IMR-90 (cell line): ENCODE results near the gene HDAC7. TPM values are rescaled to one million over a fixed set of nuclear protein-coding genes. Genes with fewer than 3 reads are reported as not detected.

ENCODE experiments used
- ATAC-seq: fragments of 200-7000 bp; cut with Tn5 transposase; 2 replicates; pipeline ENCODE4 v1.9.1; 2020; ENCODE audit warnings: low read depth, mild to moderate bottlenecking, moderate library complexity
- BruUV-seq: library from RNA; stranded (reverse); fragments of 400-500 nt; replicated peaks from 2 replicates; lab custom pipeline; 2021; lab: Mats Ljungman, UMichigan
- CTCF ChIA-PET: fragments of 300-600 bp; formaldehyde crosslinking; extraction: SDS; loops from one replicate; lab custom pipeline; 2021; ENCODE audit warnings: antibody characterized with exemption; lab: Yijun Ruan, JAX
- POLR2A ChIA-PET: fragments of 300-600 bp; sonication (Branson Sonifier 250); formaldehyde crosslinking; loops from one replicate; lab custom pipeline; 2022; ENCODE audit warnings: antibody characterized with exemption; ENCODE audit not compliant: unreplicated experiment; lab: Charles Lee
- DNase-seq: peaks from one replicate; pipeline ENCODE4 v3.0.0; 2013
- H2AFZ ChIP-seq: replicated peaks from 2 replicates; pipeline ENCODE3; 2013; ENCODE audit warnings: low read length, mild to moderate bottlenecking; ENCODE audit not compliant: poor library complexity
- H2AK5ac ChIP-seq: 2 replicates; pipeline ENCODE4 v1.6.1; 2013; ENCODE audit warnings: low read depth, low read length, inconsistent platforms
- H2AK9ac ChIP-seq: replicated peaks from 2 replicates; pipeline ENCODE3; 2013; ENCODE audit warnings: mild to moderate bottlenecking, low read depth, low read length, moderate library complexity; ENCODE audit not compliant: poor library complexity
- H2BK120ac ChIP-seq: 2 replicates; pipeline ENCODE4 v1.6.1; 2013; ENCODE audit warnings: low read depth, low read length, inconsistent platforms
- H2BK15ac ChIP-seq: 3 replicates; pipeline ENCODE4 v1.6.1; 2013; ENCODE audit warnings: low read depth, low read length, inconsistent platforms
- H2BK20ac ChIP-seq: 2 replicates; pipeline ENCODE4 v1.6.1; 2013; ENCODE audit warnings: low read depth, mild to moderate bottlenecking, inconsistent platforms, low read length, moderate library complexity
- H2BK5ac ChIP-seq: 2 replicates; pipeline ENCODE4 v1.6.1; 2013; ENCODE audit warnings: mild to moderate bottlenecking, low read depth, low read length, inconsistent platforms; ENCODE audit not compliant: poor library complexity, severe bottlenecking
- H3K14ac ChIP-seq: replicated peaks from 2 replicates; pipeline ENCODE4 v1.6.1; 2013; ENCODE audit warnings: low read depth, low read length, inconsistent platforms
- H3K18ac ChIP-seq: 2 replicates; pipeline ENCODE4 v1.6.1; 2013; ENCODE audit warnings: low read depth, low read length, control low read depth
- H3K23ac ChIP-seq: 2 replicates; pipeline ENCODE4 v1.6.1; 2013; ENCODE audit warnings: low read depth, low read length, inconsistent platforms
- H3K27ac ChIP-seq: 2 replicates; pipeline ENCODE4 v1.5.1; 2013; ENCODE audit warnings: mild to moderate bottlenecking, control low read depth, low read length; ENCODE audit not compliant: insufficient read depth
- H3K27me3 ChIP-seq: 2 replicates; pipeline ENCODE4 v1.6.1; 2013; ENCODE audit warnings: low read length; ENCODE audit not compliant: control insufficient read depth, insufficient read depth
- H3K36me3 ChIP-seq: 2 replicates; pipeline ENCODE4 v1.6.1; 2013; ENCODE audit warnings: low read length, mixed read lengths; ENCODE audit not compliant: control insufficient read depth, insufficient read depth
- H3K4ac ChIP-seq: 2 replicates; pipeline ENCODE4 v1.6.1; 2013; ENCODE audit warnings: low read depth, low read length, inconsistent platforms
- H3K4me1 ChIP-seq: 2 replicates; pipeline ENCODE4 v1.6.1; 2013; ENCODE audit warnings: low read length, mixed read lengths; ENCODE audit not compliant: control insufficient read depth, insufficient read depth
- H3K4me2 ChIP-seq: 2 replicates; pipeline ENCODE4 v1.6.1; 2013; ENCODE audit warnings: low read depth, mild to moderate bottlenecking, control low read depth, low read length, moderate library complexity
- H3K4me3 ChIP-seq: 2 replicates; pipeline ENCODE4 v1.5.1; 2013; ENCODE audit warnings: low read depth, mild to moderate bottlenecking, control low read depth, low read length, moderate library complexity; ENCODE audit not compliant: insufficient read depth
- H3K56ac ChIP-seq: 2 replicates; pipeline ENCODE4 v1.6.1; 2013; ENCODE audit warnings: low read length, inconsistent platforms; ENCODE audit not compliant: insufficient read depth; ENCODE audit errors: extremely low read depth
- H3K79me1 ChIP-seq, 2 experiments: 2 replicates each; pipeline ENCODE4 v1.6.1; 2013; ENCODE audit warnings: low read length in 2 of 2, inconsistent platforms in 1 of 2, low read depth in 1 of 2
- H3K9ac ChIP-seq: 2 replicates; pipeline ENCODE4 v1.6.1; 2013; ENCODE audit warnings: low read depth, low read length, control low read depth
- H3K9me1 ChIP-seq: 2 replicates; pipeline ENCODE4 v1.6.1; 2013; ENCODE audit warnings: low read length, inconsistent platforms; ENCODE audit not compliant: insufficient read depth
- H3K9me3 ChIP-seq: 2 replicates; pipeline ENCODE4 v1.6.1; 2013; ENCODE audit warnings: low read length; ENCODE audit not compliant: control insufficient read depth, insufficient read depth
- H4K20me1 ChIP-seq: 2 replicates; pipeline ENCODE4 v1.6.1; 2013; ENCODE audit warnings: low read length, inconsistent platforms; ENCODE audit not compliant: insufficient read depth
- H4K5ac ChIP-seq: 2 replicates; pipeline ENCODE4 v1.6.1; 2013; ENCODE audit warnings: mild to moderate bottlenecking, low read depth, low read length, control low read depth
- H4K8ac ChIP-seq, 2 experiments: 2 replicates each; pipeline ENCODE4 v1.6.1; 2013; ENCODE audit warnings: low read depth in 2 of 2, low read length in 2 of 2, control low read depth in 1 of 2, inconsistent platforms in 1 of 2
- H4K91ac ChIP-seq: 2 replicates; pipeline ENCODE4 v1.6.1; 2013; ENCODE audit warnings: low read depth, low read length, inconsistent platforms; ENCODE audit not compliant: insufficient read depth
- CTCF ChIP-seq: conservative IDR thresholded peaks from 2 replicates; pipeline ENCODE4 v1.5.1; 2012; ENCODE audit warnings: mild to moderate bottlenecking, low read depth, low read length, improper control_type of control experiment
- MAZ ChIP-seq: IDR thresholded peaks from 2 replicates; pipeline ENCODE4 v1.6.1; 2012; ENCODE audit warnings: low read depth, mild to moderate bottlenecking, low read length, improper control_type of control experiment, moderate library complexity, borderline replicate concordance
- RAD21 ChIP-seq: IDR thresholded peaks from 2 replicates; pipeline ENCODE4 v1.6.1; 2012; ENCODE audit warnings: low read length, improper control_type of control experiment
- SMC3 ChIP-seq: fragments of 150-350 bp; IDR thresholded peaks from 2 replicates; pipeline ENCODE4 v1.6.1; 2016; ENCODE audit warnings: low read depth, mild to moderate bottlenecking, antibody characterized with exemption, low read length, moderate library complexity
- WGBS, 2 experiments: methylation state at CpG; one replicate each; pipeline versions ENCODE4 v1.1.5 to v1.1.7; 2013; ENCODE audit warnings: missing lambda C conversion rate in 2 of 2; ENCODE audit not compliant: insufficient read length in 1 of 2; ENCODE audit errors: extremely low coverage in 2 of 2; 5-methylcytosine and 5-hydroxymethylcytosine counted together
- dilution Hi-C: fragments of 300-500 bp; cut with HindIII; formaldehyde crosslinking; loops from one replicate; pipeline ENCODE4 v1.14.3; 2018; ENCODE audit warnings: low sequenced_read_pairs; ENCODE audit not compliant: unreplicated experiment
- in situ Hi-C: fragments of 300-500 bp; cut with MboI; formaldehyde crosslinking; loops from 3 replicates; pipeline ENCODE4 v1.14.3; 2019; ENCODE audit warnings: low sequenced_read_pairs, inconsistent platforms, mixed read lengths
- intact Hi-C: fragments of 100-400 bp; cut with micrococcal nuclease; formaldehyde crosslinking; loops from 2 replicates; pipeline ENCODE4 v1.10.0; 2022
- polyA plus RNA-seq, 3 experiments: library from polyadenylated mRNA; depleted of rRNA; stranded (reverse); fragments of >200 nt; gene quantifications; 2 replicates each; pipeline ENCODE4 v1.2.3, GENCODE V29; 2012; ENCODE audit warnings: low replicate concordance in 1 of 3
- total RNA-seq: library from RNA; depleted of rRNA; stranded (reverse); fragments of >200 nt; gene quantifications from 2 replicates; pipeline ENCODE4 v1.2.3, GENCODE V29; 2012

HDAC7 gene
- total and polyA plus RNA-seq, 2 of the 4 experiments (the other 2 are of a cell fraction): 10.4 to 64.7 TPM

GRCh38 chr12:47767216-47767724 is 52.4 kb downstream of the HDAC7 start:
- CTCF ChIA-PET: interaction anchor here (0.6 to 3.7 kb wide), 10 partner anchors 9 to 71 kb away, joined by 3 to 19 read pairs (median 4); partner anchors contain the start of gene RAPGEF3
- Histone ChIP-seq H3K18ac (no peak overlapping the region), H2AFZ (no peak overlapping the region), H4K20me1 (no peaks in the 10 kb centered on the region), H3K4me1 (peaks cover 7% of the 10 kb centered on the region), H2BK15ac (no peak overlapping the region), H3K4me3 (no peak overlapping the region), H2BK5ac (no peak overlapping the region), H2AK5ac (no peak overlapping the region), H3K23ac (no peak overlapping the region), H2BK120ac (no peak overlapping the region), H3K4me2 (no peak overlapping the region), H3K9me3 (no peaks in the 10 kb centered on the region), H3K9me1 (no peaks in the 10 kb centered on the region), H4K91ac (no peak overlapping the region), H4K8ac (no peak overlapping the region), H3K14ac (no peak overlapping the region), H3K4ac (no peak overlapping the region), H3K9ac (no peak overlapping the region), H2AK9ac (no peak overlapping the region), H3K79me1 (no peaks in the 10 kb centered on the region), H3K27ac (no peak overlapping the region), H4K5ac (no peak overlapping the region), H2BK20ac (no peak overlapping the region), H3K56ac (no peak overlapping the region), H3K36me3 (no peaks in the 10 kb centered on the region), H3K27me3 (no peaks in the 10 kb centered on the region)
- dilution Hi-C loops: no loop called here
- 17% methylated on average over 1 of the region's 4 CpGs; no CpG with 5 or more reads in 1 of the 2 experiments for WGBS, 2 experiments
- in situ Hi-C loops: no loop called here
- no TSS peak for BruUV-seq
- no peak for ATAC-seq
- intact Hi-C loops: loop anchor here (1.0 kb wide), 1 partner anchor 52 kb away; no protein-coding TSS in a partner anchor
- POLR2A ChIA-PET: no interaction called here
- peak; percentile 19 for DNase-seq
- peak; percentile 50 for TF ChIP-seq RAD21
- TF ChIP-seq SMC3: peak; percentile 34
- TF ChIP-seq MAZ: no peak
- peak; percentile 55 for TF ChIP-seq CTCF
